Bronchial epithelial cell (primary cell): ENCODE measurements around the gene F8. TPM values are rescaled to one million over a fixed set of nuclear protein-coding genes. Genes with fewer than 3 reads are reported as not detected.
"Not testable (repeated sequence)": the region's sequence is repeated elsewhere in the genome, so short reads cannot be mapped to it uniquely, and the experiment has no call there.

Experiments
- DNase-seq: peaks from one replicate; pipeline ENCODE4 v3.0.0-alpha.2; 2010; ENCODE audit warnings: low read depth
- FAIRE-seq: peaks from 2 replicates; lab custom pipeline; 2011; peaks lifted over from hg19 to GRCh38; lab: Jason Lieb, UNC
- H3K27me3 ChIP-seq: 2 replicates; pipeline ENCODE4 v1.5.1; 2011; ENCODE audit warnings: low read length; ENCODE audit not compliant: control insufficient read depth, insufficient read depth
- H3K36me3 ChIP-seq: 2 replicates; pipeline ENCODE4 v1.5.1; 2011; ENCODE audit warnings: low read length; ENCODE audit not compliant: control insufficient read depth, insufficient read depth
- H3K4me3 ChIP-seq: 2 replicates; pipeline ENCODE4 v1.5.1; 2011; ENCODE audit warnings: mild to moderate bottlenecking, low read depth, low read length, control low read depth
- total RNA-seq: library from RNA; depleted of rRNA; stranded (reverse); fragments of >200 nt; gene quantifications from 2 replicates; pipeline ENCODE4 v1.2.1, GENCODE V29; 2014
- TF ChIP-seq, protein P1 (sequence below): IDR thresholded peaks from 2 replicates; pipeline ENCODE4 v1.5.1; 2011; ENCODE audit warnings: mild to moderate bottlenecking, moderate library complexity, low read length, control low read depth, inconsistent platforms; ENCODE audit not compliant: insufficient read depth, severe bottlenecking

The F8 gene
- total RNA-seq, 1 donor from 2014 or later, result 0.26 TPM

DNA sequence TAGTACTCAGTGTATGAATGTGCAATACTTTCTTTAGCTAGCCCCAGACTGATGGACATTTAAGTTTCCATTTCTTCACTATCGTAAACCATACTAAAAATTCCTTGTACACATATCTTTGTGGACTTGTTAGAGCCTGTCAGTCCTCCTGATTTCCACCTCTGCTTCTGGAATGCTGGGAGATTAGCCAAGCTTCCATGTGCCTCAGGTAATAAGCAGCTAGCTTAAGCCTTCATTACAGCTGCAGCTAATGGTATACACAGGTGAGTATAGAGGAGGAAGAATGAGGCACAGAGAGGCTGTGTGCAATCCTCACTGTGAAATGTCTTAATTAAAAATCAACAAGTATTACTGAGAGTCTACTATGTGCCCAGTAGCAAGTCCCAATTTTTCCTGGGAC is 197.9 kb downstream of the F8 start:
- no peak overlapping the region for H3K4me3 ChIP-seq
- FAIRE-seq (peak; percentile 89), DNase-seq (peak; percentile 84)

DNA sequence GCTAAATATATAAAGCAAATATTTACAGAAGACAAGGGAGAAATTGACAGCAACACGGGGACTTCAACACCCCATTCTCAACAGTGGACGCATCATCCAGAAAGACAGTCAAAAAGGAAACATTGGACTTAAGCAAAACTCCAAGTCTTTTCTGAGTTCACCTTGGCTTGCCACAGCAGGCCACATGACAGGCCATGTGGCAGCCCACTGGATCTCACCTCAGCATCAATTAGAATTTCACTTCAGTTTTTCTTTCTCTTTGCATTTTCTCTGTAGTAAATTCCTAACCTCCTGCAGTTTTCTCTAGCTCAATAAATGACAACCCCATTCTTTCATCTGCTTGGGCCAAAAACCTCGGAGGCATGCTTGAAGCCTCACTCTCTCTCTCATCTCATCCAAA is 200.5 kb downstream of the F8 start:
- no peaks in the 10 kb centered on the region for H3K36me3 ChIP-seq
- no peak for DNase-seq

More for the DNA sequence above, 197.9 kb downstream of the F8 start:
- Histone ChIP-seq H3K36me3 (no peaks in the 10 kb centered on the region), H3K27me3 (no peaks in the 10 kb centered on the region)
- TF ChIP-seq, protein P1, sequence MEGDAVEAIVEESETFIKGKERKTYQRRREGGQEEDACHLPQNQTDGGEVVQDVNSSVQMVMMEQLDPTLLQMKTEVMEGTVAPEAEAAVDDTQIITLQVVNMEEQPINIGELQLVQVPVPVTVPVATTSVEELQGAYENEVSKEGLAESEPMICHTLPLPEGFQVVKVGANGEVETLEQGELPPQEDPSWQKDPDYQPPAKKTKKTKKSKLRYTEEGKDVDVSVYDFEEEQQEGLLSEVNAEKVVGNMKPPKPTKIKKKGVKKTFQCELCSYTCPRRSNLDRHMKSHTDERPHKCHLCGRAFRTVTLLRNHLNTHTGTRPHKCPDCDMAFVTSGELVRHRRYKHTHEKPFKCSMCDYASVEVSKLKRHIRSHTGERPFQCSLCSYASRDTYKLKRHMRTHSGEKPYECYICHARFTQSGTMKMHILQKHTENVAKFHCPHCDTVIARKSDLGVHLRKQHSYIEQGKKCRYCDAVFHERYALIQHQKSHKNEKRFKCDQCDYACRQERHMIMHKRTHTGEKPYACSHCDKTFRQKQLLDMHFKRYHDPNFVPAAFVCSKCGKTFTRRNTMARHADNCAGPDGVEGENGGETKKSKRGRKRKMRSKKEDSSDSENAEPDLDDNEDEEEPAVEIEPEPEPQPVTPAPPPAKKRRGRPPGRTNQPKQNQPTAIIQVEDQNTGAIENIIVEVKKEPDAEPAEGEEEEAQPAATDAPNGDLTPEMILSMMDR, result no peak

DNA sequence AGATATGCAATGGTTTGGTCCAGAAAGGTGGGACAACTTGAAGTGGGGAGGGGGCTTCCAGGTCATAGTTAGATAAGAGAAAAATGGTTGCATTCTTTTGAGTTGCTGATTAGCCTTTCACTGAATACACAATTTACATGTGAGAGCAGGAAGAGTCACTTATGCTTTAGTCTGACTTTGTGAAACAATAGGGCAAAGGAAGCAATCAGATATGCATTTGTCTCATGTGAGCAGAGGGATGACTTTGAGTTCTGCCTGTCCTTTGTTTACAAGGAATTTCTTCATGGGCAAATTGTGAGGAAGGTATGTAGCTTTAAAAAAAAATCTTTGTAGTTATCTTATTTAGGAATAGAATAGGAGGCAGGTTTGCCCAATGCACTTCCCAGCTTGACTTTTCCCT is 201.0 kb downstream of the F8 start:
- FAIRE-seq (no peak), DNase-seq (no peak)
- TF ChIP-seq, protein P1, result no peak
- H3K36me3 ChIP-seq, result no peaks in the 10 kb centered on the region
- H3K4me3 ChIP-seq, result no peak overlapping the region
- H3K27me3 ChIP-seq, result no peaks in the 10 kb centered on the region

More for the DNA sequence above, 200.5 kb downstream of the F8 start:
- TF ChIP-seq, protein P1, result no peak
- no peaks in the 10 kb centered on the region for H3K27me3 ChIP-seq
- H3K4me3 ChIP-seq, result no peak overlapping the region
- FAIRE-seq, result no peak

DNA sequence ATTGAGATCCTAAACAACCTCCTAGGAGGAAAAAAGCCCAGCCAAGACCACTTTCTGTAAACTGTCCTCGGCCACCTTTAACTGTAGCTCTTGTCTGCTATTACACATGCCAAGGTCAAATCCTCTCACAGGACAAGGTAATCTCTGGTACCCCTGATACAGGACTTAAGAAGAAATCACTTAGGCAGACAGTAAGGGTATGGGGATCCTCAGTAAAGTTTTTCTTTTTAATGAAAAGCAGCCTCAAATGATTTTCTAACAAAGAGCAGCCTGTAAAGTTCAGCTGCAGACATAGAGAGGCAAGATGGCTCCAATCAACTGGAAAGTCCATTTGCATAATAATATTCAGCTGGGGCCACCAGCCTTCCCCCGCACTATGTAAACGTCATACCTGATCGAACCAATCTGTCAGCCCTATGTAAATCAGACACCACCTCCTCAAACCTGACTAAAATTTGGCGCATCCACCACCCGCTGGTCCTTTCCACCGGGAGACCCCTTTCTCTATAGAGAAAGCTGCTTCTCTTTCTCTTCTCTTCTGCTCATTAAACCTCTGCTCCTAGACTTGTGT is 202.7 kb downstream of the F8 start:
- TF ChIP-seq, protein P1, result no peak
- no peak for DNase-seq
- Histone ChIP-seq H3K36me3 (no peaks in the 10 kb centered on the region), H3K4me3 (no peak overlapping the region), H3K27me3 (no peaks in the 10 kb centered on the region)
- FAIRE-seq, result no peak

DNA sequence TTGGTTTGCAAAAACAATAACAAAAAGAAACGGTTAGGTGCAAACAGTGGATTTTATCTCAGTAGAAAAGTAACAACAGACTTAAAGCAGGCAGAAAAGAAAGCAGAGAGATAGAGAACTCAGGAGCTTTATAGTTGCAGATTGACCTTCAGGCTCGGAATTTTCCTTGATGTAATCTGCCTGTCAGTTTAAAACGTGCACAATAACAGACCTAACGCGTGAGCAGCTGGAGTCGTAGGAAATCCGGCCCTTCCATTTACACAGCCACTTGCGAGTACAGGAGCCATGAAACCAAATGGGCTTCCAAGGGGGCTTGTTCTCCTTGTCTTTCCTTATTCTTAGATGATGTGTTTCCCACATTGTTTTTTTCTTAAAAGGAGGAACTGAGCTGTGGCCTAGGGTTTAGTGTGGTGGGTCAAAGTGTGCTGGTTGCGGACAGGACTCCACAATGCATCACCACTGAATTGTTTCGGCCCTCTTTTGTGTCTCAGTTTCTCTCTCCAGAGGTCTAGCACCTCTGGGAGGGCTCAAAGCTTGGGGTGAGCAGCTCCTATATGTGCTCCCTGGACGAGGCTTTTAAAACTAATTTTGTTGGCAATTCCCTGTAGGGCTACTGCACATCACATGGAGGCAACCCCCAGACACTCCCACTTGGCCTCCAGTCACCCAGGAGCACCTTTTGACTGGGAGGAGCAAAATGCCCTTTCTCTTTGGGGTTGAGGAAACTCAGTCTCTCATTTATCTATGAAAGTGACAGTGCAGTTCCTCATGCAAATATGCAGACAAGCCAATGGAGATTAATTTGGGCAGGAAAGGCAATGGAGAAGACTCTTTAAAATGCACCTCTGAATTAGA is 203.4 kb downstream of the F8 start:
- DNase-seq (no peak), FAIRE-seq (no peak)
- no peak overlapping the region for H3K4me3 ChIP-seq
- TF ChIP-seq, protein P1, result no peak
- no peaks in the 10 kb centered on the region for H3K36me3 ChIP-seq
- no peaks in the 10 kb centered on the region for H3K27me3 ChIP-seq

DNA sequence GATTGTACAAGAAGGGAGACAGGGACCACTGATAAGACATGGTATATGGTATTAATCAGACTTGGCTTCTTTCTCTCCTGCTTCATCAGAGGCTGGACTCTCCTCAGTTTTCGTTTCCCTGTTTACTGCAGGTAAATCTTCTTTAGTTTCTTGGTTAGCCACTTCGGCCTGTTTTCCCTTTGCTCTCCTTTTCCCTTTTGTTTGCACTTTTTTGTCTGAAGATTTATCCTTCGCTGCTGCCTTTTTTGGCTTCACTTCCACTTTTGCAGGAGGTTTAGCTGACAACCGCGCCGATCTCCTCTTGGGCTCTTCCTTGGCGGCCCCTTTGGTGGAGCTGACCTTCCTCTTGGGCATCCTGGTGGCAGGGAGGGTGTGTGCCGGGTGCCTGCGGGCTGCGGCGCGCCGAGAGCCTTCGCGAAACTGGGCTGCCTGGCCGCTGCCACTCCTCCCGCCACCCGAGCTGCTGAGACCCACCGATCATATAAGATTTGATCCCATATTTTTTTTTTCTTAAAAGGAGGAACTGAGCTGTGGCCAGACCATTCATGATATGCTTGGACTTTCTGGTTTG is 205.4 kb downstream of the F8 start:
- H3K4me3 ChIP-seq, H3K36me3 ChIP-seq, DNase-seq, H3K27me3 ChIP-seq, FAIRE-seq: not testable (repeated sequence)

DNA sequence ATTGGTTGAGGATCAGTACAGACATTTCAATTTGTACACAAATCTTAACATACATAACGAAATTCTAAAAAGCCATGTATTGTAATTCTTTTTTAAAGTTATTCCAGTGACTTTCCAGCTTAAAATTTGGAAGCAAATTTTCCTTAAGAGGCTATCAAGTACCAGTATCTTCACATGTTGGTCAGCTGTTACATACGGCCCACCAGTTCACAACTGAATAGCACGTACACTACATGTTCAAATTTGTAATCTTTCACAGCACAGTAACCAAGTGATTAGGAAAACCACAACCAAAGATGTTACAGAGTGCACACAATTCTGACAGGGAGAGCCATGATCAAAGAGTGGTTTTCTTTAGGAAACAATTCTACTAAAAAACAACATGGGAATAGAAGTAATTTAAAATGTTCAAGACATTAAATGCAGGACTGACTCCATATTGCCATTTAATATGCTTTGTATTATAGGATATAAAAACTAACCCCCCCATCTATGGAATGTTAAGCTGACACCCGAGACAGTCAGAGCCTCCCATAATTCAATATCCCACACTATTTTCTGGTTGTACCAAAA is 206.1 kb downstream of the F8 start:
- FAIRE-seq, result not testable (repeated sequence)

More for the DNA sequence above, 206.1 kb downstream of the F8 start:
- H3K27me3 ChIP-seq, DNase-seq, H3K4me3 ChIP-seq, H3K36me3 ChIP-seq: not testable (repeated sequence)
